HG03097 (cell line): ENCODE data around the gene CORIN.

Experiments
- ATAC-seq: cut with Tn5 transposase; IDR thresholded peaks from one replicate; pipeline ENCODE4 v1.9.1; 2021; ENCODE audit not compliant: unreplicated experiment, low FRiP score

Gene CORIN

DNA sequence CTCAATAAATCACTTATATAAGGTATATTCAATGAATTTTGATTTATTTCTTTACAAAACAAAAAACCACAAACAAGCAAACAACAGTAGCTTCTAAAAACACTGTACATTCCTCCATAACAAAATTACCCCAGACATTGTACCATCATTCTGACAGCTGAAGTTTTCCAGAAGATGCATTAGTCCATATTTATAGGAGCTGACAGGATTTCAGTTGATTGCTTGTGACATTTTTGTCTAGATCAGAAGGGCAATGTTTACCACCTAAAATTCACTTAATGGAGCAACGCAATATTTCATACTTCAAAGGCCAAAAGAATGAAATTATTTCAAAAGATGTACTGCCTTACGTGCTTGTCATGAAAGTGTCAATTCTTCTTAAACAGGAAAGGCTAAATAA, 185.8 kb downstream of the CORIN start:
- ATAC-seq, result no peak

DNA sequence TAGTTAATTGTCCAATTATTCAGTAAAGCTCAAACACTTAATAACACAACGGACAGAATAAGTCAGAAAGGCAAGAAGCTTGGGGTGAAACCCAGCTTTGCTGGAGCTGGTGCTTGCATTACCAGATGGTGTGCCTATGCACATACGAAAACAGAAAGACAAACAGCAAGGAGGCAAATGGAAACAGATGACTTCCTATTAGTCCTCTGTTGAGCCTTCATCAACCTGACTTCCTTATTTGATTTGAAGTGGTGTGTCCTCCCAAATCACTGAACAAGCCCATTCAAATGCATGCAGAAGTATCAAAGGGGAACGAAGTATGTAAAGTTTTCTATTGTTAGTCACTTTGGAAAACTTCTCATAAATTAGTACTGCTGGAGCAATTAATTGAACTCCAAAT, 186.6 kb downstream of the CORIN start:
- ATAC-seq, result no peak

DNA sequence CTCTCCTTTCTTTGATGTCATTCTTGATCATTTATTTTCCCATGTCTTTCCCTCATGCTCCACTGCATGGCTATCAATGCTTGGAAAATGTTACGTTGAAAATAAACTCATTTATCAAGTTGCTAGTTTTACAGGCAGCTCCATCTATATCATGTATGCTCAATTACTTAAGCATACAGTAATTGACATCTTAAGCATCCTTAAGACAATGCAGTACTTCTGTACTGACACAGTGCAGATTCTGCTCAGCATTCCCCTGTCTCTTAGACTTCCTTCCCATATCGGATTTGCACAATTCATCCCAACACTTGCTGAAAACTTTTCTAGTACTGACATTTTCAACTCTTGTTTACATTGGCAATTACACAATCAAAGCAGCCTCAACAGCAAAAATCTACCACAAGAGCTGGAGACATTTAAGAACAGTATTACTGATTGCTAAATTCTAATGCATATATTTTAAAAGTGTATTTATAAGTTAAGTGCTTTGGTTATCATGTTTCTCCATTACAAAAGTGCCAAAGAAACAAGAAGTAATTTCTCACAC, 187.2 kb downstream of the CORIN start:
- ATAC-seq, result no peak

DNA sequence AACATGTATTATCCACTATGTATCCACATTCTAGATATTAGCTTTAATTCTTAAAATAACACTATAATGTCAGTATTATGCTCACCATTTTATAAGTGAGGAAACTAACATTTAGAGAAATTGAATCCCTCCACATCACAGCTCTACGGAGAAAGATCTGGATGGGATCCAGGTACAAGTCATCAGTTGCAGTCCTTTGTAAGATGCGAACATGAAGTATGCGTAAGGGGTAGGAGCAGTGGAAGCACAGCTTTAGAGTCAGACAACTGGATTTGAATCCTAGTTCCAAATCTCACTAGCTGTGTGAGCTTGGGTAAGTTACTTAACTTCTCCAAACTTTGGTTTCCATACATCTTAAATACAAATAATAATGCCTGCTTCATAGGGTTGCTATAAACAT, 190.3 kb downstream of the CORIN start:
- ATAC-seq, result no peak

DNA sequence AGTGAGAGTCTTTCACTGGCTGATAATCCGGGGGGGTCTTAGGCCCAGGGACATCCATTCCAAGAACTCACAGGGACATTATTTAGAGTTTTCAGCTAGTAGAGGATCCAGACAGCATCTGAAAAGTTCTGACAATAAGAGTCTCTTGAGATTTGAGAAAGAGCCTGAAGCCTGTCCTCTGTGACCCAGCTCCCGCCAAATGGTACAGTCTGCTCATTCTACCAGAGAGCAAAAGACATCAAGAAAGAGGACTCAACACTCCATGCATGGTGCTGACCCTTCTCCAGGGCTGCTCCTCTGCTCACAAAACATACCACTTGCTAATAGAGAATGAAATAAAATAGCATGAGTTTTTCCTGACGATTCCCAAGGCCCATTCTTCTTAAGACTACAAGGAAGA, 190.8 kb downstream of the CORIN start:
- ATAC-seq, result no peak

DNA sequence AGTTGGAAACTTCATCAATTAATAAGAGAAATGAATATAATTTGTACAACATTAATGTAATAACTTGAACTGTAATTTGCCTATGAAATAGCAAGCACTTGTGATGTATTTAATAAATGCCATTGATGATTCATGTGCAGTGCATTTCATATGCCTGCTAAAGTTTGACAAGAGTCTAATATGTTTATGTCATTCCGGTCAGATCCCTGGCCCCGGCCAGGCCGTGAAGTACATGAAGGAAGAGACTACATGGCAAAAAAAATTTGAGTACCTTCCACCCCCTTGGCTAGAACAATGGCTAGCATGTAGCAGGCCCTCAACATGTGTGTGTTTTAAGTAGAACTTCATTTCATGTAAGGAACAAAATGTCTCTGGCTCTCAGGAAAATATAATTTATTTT, 191.5 kb downstream of the CORIN start:
- no peak for ATAC-seq

DNA sequence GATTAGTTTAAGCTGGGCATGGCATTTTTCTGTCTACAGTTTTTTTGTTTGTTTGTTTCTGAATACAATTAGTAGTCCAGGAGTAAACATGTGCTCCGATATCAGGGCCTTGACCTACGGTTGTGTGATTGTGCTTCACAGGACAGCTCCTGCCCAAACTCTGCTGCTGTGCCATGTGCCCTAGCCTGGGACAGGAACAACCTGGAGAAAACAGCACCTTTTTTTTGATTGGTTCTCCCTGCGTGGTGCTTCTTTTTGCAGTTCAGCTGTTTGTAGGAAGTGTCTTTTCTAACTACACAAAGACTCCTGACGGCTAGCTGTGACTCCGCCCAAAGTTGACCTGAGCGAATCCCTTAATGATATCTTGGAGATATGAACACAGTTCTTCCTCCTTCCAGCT, 194.0 kb downstream of the CORIN start:
- ATAC-seq, result no peak

DNA sequence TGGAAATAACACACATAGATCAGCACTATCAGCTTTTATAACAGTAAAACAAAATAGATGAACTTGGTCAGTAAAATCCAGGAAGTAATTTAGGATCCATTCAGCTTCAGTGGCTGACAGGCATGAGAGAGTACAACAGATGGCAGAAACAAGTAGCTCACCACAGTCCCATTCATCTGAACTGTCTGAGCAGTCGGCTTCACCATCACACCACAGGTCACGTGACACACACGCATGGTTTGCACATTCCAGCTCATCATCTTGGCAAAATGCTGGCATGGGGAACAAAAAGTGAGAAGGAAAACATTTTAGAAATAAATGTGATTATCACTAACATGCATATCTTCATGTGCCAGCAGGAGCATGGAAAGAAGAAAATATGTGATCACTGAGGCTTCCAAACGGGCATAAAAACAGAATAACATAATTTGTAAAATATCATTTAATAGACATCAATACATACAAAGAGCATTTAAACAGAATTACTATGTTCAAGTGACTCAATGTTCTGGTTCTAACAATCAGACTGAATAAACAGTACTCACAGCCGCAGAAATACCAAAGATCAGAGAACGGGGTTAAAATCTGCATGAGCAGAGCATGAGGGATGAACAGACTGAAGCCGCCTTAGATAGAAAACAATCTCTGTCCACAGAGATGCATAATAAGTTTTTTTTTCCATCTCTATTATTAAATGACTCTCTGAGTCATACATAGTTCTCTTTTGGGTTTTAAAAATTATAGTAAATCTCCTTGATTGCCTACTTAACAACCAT, 194.7 kb downstream of the CORIN start:
- no peak for ATAC-seq

DNA sequence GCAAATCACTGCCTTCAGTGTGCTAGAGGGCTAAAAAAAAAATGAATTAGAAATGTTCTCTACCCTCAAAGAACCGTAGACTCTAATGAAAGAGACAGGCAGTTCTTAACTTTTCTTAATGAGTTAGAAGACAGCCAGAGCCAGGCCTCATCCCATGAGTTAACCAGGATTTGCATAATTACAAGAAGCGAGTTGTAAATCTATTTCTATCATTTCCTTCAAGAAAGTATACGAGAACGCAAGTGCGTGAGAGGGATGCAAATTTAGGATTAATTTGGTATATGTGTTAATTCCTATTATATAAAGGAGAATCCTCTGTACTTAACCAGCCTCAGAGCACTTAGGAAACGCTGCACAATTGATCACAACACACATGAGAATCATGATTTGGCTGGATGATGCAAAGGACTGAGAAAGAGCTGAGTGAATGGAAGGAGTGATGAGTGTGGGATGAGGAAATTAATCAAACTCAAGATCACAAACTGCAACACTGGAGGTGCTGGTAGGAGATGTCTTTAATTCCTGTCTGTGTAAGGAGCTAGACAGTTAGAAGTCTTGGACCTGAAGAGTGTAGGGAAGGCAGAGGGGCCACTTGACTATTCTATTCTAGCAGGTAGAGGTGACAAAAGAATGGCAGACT, 195.6 kb downstream of the CORIN start:
- no peak for ATAC-seq

DNA sequence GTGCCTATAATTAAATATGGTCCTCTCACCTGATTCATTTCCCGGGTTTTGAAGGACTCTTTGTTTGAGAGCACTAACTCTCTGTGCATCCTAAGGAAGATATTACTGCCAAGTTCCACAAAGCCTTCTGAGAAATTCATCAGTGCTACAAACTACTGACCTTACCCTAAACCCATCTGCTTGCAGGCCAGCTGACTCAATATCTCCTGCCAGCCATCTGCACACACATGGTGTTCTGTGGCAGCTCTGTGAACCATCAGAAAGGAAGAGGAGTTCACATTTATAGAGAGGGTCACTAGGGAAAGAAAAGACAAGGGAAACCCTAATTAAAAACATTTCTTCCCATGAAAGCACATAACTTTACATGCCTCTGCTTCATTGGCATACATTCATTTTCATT, 196.1 kb downstream of the CORIN start:
- ATAC-seq, result no peak

- ATAC-seq, result no peak
These were observed 197.0 kb downstream of the CORIN start for GRCh38 chr4:47640911-47641310.

DNA sequence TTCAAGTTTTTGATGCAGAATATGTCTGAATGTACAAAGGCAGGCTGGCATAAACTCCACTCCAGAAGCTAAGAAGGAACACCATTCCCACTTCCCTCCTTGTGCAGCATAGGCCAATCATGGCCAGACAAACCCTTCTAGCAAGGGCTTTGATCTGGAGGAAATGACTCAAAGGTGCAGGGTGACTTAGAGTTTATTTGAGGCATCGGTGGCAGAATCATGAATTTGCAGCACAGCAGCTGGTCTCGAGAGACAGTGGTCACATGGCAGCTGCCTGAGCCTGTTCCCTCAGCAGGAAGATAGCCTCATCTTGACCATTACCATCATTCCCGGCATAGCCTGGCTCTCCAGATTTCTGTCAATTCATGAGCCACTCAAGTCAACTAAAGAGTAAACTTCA, 198.3 kb downstream of the CORIN start:
- no peak for ATAC-seq

DNA sequence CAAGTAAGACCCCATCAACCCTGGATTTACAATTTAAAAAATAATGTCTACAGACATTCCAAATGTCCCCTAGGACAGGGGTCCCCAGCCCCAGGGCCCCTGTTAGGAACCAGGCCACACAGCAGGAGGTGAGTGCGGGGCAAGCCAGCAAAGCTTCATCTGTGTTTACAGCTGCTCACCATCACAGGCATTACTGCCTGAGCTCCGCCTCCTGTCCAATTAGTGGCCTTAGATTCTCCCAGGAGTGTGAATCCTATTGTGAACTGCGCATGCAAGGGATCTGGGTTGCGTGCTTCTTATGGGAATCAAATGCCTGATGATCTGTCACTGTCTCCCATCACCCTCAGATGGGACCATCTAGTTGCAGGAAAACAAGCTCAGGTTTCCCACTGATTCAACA, 206.7 kb downstream of the CORIN start:
- no peak for ATAC-seq

DNA sequence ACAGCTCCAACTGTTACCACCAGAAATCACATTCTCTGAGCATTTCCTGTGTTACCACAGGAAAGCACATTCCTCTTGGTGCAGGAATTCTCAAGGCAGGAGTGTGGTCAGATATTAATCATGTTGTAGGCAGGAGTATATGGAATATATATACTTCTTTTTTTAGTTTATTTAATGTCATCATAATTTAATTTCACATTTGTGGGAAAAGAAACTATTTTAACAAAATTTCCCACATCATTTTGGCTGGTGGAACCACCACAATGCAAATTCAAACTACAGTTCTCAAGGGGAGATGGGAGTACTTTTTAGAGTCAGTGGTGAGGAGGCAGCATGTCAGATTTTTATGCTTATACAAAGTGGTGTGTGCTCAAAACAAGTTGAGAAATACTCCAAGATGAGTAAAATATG, 213.8 kb downstream of the CORIN start:
- ATAC-seq, result no peak

- ATAC-seq, result no peak
These were observed 216.7 kb downstream of the CORIN start for GRCh38 chr4:47621181-47621580.

DNA sequence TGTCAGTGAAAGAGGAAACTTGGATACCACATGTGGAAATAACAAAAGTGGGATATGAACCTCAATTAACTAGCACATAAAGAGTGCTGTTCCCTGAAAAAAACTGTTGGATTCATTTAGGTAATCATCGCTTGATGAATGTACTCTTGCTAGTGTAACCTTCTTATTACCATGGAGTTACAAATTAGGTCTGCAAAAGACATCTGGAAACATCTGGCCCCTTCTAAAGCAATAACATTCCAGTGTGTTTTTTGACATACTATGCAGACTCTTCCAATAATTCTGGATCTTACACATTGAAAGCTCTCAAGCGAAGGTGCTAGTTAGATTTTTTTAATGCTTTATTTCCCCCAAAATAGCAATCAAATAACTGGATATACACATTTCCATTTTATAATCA, 218.2 kb downstream of the CORIN start:
- no peak for ATAC-seq

DNA sequence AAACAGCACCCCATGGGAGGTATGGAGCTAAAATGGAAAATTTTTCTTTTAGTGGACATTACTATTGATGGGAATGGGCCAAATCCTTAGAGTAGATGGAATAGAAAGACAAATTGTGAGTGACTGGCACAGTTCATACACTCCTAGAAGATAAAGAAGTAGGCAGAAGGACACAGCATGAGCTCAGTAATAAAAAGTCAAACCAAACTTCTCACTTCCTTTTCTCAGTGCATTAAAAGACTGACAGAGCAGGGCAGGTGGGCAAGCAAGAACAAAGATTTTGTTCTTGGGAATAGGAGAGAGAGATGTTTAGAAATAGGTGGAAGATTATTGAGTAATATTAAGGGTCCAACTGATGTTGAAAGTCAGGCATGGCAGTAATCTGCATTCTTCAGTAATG, 220.3 kb downstream of the CORIN start:
- ATAC-seq, result no peak

GRCh38 chr4:47615385-47615784, 222.5 kb downstream of the CORIN start:
- ATAC-seq, result no peak

DNA sequence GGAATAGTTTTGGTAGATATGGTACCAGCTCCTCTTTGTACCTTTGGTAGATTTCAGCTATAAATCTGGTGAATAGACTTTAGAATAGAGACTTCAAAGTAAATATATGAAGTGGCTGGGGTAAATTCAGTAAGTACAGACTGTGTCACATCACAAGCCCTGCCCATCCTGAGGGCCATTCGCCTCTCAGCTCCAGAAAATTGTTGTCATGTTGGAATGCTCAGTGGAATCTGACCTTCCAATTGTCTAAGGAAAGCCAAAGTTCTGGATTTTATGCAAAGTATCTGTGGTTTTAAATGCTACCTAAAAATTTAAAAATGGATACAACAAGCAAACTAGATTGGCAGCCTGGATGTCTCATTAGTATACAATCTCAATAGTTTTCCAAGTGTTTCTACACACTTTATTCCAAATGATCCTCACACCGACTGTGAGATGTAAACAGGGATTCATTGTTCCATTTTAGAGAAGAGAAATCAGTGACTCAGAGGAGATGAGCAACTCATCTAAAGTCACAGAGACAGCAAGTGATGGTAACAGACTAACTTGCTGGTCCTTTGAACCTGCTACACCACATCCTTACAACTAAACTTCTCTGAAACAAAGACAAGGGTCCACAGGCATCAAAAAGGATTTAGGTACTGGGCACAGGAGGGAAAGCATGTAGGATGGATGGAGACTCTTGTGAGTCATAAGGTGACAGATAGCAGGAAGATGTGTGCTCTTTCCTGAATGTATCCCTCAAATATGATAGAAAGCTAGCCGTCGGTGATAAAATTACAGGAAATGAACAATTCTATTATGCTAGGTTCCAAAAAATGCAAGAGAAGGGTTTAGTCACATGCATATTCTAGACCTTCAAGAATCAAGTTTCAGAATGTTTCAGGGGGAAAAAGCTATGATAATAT, 225.5 kb downstream of the CORIN start:
- ATAC-seq, result no peak

- no peak for ATAC-seq
These were observed 231.4 kb downstream of the CORIN start for GRCh38 chr4:47606482-47606881.

- ATAC-seq, result no peak
These were observed 239.0 kb downstream of the CORIN start for GRCh38 chr4:47598896-47599295.
